A673 (cell line): Measurements from ENCODE around the gene OLFM3.

Source experiments
- CTCF ChIP-seq: fragments of 300-800, 200-600 bp; sonication (generic); conservative IDR thresholded peaks from 2 replicates; pipeline ENCODE4 v1.5.1; 2017; ENCODE audit warnings: low read depth, mild to moderate bottlenecking, antibody characterized with exemption, low read length, moderate library complexity, mixed read lengths
- EZH2 ChIP-seq: fragments of 200-600 bp; sonication (generic); IDR thresholded peaks from 2 replicates; pipeline ENCODE4 v1.6.1; 2017; ENCODE audit warnings: borderline replicate concordance, low read depth, mild to moderate bottlenecking, mixed read lengths, antibody characterized with exemption, low read length; ENCODE audit not compliant: poor library complexity, severe bottlenecking

- no peak for TF ChIP-seq CTCF
- TF ChIP-seq EZH2, result no peak
These were observed 199.0 kb downstream of the OLFM3 start for GRCh38 chr1:101797722-101798121.
